Mesothelial cell of epicardium (in vitro differentiated cells): ENCODE measurements around the gene PDE10A. TPM values are rescaled to one million over a fixed set of nuclear protein-coding genes. Genes with fewer than 3 reads are reported as not detected.

ENCODE experiments used
- DNase-seq, 2 experiments: peaks; one replicate each; pipeline ENCODE4 v3.0.0; 2021; ENCODE audit warnings: low spot score in 2 of 2; ENCODE audit not compliant: unreplicated experiment in 2 of 2
- H3K27ac Mint-ChIP-seq: 2 replicates; pipeline ENCODE4 v1.8.0; 2021; ENCODE audit warnings: mixed read lengths
- H3K27me3 Mint-ChIP-seq: 2 replicates; pipeline ENCODE4 v1.8.0; 2021; ENCODE audit warnings: low read depth, mixed read lengths
- H3K36me3 Mint-ChIP-seq: 2 replicates; pipeline ENCODE4 v1.8.0; 2021; ENCODE audit warnings: mixed read lengths
- H3K4me1 Mint-ChIP-seq: 2 replicates; pipeline ENCODE4 v1.8.0; 2021; ENCODE audit warnings: mixed read lengths
- H3K4me3 Mint-ChIP-seq: 2 replicates; pipeline ENCODE4 v1.8.0; 2021; ENCODE audit warnings: mild to moderate bottlenecking, moderate library complexity, mixed read lengths
- H3K9me3 Mint-ChIP-seq: 2 replicates; pipeline ENCODE4 v1.8.0; 2021; ENCODE audit warnings: mixed read lengths
- total RNA-seq: library from RNA; stranded (reverse); gene quantifications from 3 replicates; pipeline ENCODE4 v1.2.1, GENCODE V29; 2021
- TF ChIP-seq, protein P1 (sequence below): fragments of 200-600 bp; sonication (generic); IDR thresholded peaks from one replicate; pipeline ENCODE4 v1.5.0; 2021; ENCODE audit warnings: antibody characterized with exemption; ENCODE audit not compliant: unreplicated experiment

Gene PDE10A
- total RNA-seq, 1 donor from 2014 or later: 12.8 TPM

GRCh38 chr6:165630544-165630953, 32.5 kb downstream of the PDE10A start:
- DNase-seq: no peak

DNA sequence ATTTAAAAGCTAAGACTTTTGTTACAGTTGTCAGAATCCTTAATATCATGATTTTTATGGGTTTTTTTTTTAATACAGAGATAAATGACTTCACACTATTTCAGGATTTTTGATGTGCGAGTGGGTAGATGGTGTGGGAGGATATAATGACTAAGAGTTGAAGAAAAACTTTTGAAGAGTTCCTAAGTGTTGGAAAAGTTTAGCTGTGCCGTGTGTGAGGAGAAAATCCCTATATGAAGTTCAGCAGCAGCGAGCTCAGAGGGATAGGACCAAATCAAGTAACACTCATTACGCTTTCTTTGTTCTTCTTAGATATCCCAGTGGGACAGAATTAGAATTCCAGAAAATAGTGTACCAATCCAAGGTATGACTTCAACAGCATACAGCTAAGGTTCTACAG, 34.1 kb downstream of the PDE10A start:
- Mint-ChIP-seq H3K36me3 (peaks cover 3% of the 10 kb centered on the region), H3K9me3 (peaks cover 7% of the 10 kb centered on the region), H3K27me3 (no peaks in the 10 kb centered on the region)

More at GRCh38 chr6:165630544-165630953, 32.5 kb downstream of the PDE10A start:
- no peaks in the 10 kb centered on the region for H3K36me3 Mint-ChIP-seq
- H3K4me1 Mint-ChIP-seq: peaks cover 50% of the 10 kb centered on the region
- H3K4me3 Mint-ChIP-seq: no peak overlapping the region
- TF ChIP-seq, protein P1, sequence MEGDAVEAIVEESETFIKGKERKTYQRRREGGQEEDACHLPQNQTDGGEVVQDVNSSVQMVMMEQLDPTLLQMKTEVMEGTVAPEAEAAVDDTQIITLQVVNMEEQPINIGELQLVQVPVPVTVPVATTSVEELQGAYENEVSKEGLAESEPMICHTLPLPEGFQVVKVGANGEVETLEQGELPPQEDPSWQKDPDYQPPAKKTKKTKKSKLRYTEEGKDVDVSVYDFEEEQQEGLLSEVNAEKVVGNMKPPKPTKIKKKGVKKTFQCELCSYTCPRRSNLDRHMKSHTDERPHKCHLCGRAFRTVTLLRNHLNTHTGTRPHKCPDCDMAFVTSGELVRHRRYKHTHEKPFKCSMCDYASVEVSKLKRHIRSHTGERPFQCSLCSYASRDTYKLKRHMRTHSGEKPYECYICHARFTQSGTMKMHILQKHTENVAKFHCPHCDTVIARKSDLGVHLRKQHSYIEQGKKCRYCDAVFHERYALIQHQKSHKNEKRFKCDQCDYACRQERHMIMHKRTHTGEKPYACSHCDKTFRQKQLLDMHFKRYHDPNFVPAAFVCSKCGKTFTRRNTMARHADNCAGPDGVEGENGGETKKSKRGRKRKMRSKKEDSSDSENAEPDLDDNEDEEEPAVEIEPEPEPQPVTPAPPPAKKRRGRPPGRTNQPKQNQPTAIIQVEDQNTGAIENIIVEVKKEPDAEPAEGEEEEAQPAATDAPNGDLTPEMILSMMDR: no peak
- no peaks in the 10 kb centered on the region for H3K9me3 Mint-ChIP-seq
- H3K27ac Mint-ChIP-seq: no peak overlapping the region
- no peaks in the 10 kb centered on the region for H3K27me3 Mint-ChIP-seq

DNA sequence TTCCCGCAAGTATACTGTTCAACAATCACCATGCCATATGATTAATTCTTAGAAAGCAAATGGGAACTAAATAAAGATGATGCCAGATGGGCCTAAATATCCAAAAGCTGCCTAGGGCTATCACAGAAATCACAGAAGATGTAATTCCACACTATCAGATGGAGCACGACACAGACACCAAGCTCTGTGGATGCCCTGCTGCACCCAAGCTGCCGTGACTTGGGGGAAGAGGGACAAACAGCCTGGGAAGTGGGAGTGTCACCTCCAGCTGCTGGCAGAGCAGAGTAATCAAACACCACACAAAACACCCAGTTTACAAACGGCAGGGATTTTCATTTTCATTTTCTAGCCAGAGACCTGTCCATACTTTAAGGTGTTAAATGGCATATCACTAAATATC, 35.7 kb downstream of the PDE10A start:
- DNase-seq: no peak
- Mint-ChIP-seq H3K36me3 (peaks cover 3% of the 10 kb centered on the region), H3K4me3 (no peak overlapping the region), H3K4me1 (peaks cover 22% of the 10 kb centered on the region), H3K27ac (no peak overlapping the region), H3K9me3 (peaks cover 7% of the 10 kb centered on the region), H3K27me3 (no peaks in the 10 kb centered on the region)
- TF ChIP-seq, protein P1: no peak

More for the DNA sequence above, 34.1 kb downstream of the PDE10A start:
- peaks cover 34% of the 10 kb centered on the region for H3K4me1 Mint-ChIP-seq
- no peak overlapping the region for H3K4me3 Mint-ChIP-seq
- TF ChIP-seq, protein P1: no peak
- no peak overlapping the region for H3K27ac Mint-ChIP-seq
- no peak for DNase-seq

DNA sequence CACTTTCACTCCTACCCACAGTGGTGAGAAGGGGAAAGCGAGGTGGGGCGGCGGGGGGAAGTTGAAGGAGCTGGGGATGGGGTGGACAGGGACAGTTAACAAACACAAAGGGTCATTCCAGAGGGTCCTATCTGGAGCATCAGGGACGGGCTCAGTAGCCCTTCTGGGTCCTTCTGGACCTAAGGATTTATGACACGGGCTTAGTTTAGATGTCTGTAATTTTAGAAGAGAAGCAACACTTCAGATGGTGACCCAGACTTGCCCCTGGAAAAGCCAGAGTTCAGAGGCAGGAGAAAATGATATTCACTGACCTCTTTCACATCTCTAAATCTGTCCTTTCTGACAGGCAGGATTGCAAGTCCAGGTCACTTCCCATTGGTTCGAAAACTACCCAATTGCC, 36.3 kb downstream of the PDE10A start:
- peaks cover 3% of the 10 kb centered on the region for H3K36me3 Mint-ChIP-seq
- TF ChIP-seq, protein P1: no peak
- no peak overlapping the region for H3K27ac Mint-ChIP-seq
- peaks cover 7% of the 10 kb centered on the region for H3K9me3 Mint-ChIP-seq
- H3K4me1 Mint-ChIP-seq: peaks cover 19% of the 10 kb centered on the region
- no peaks in the 10 kb centered on the region for H3K27me3 Mint-ChIP-seq
- no peak overlapping the region for H3K4me3 Mint-ChIP-seq
- DNase-seq: no peak

GRCh38 chr6:165624871-165625639, 38.0 kb downstream of the PDE10A start:
- Mint-ChIP-seq H3K4me3 (no peak overlapping the region), H3K27me3 (no peaks in the 10 kb centered on the region), H3K4me1 (peaks cover 14% of the 10 kb centered on the region), H3K27ac (no peak overlapping the region), H3K9me3 (peaks cover 7% of the 10 kb centered on the region), H3K36me3 (peaks cover 3% of the 10 kb centered on the region)
- no peak for DNase-seq
- TF ChIP-seq, protein P1: no peak
